Type B pancreatic cell (in vitro differentiated cells): Measurements from ENCODE around the gene WAPL. TPM values are rescaled to one million over a fixed set of nuclear protein-coding genes. Genes with fewer than 3 reads are reported as not detected.

Experiments used
- DNase-seq: peaks from one replicate; pipeline ENCODE4 v3.0.0; 2021; ENCODE audit warnings: mixed read lengths; ENCODE audit not compliant: unreplicated experiment; ENCODE audit errors: extremely low spot score
- H3K27ac Mint-ChIP-seq: 2 replicates; pipeline ENCODE4 v1.8.0; 2021; ENCODE audit warnings: mild to moderate bottlenecking, mixed read lengths
- H3K27me3 Mint-ChIP-seq: 2 replicates; pipeline ENCODE4 v1.8.0; 2021; ENCODE audit warnings: mixed read lengths
- H3K36me3 Mint-ChIP-seq: 2 replicates; pipeline ENCODE4 v1.8.0; 2021; ENCODE audit warnings: mixed read lengths
- H3K4me1 Mint-ChIP-seq: one replicate; pipeline ENCODE4 v1.8.0; 2021; ENCODE audit warnings: mixed read lengths; ENCODE audit not compliant: unreplicated experiment
- H3K4me3 Mint-ChIP-seq: 2 replicates; pipeline ENCODE4 v1.8.0; 2021; ENCODE audit warnings: mild to moderate bottlenecking, mixed read lengths
- H3K9me3 Mint-ChIP-seq: 2 replicates; pipeline ENCODE4 v1.8.0; 2021; ENCODE audit warnings: mixed read lengths
- CTCF ChIP-seq: fragments of 200-600 bp; sonication (generic); conservative IDR thresholded peaks from 2 replicates; pipeline ENCODE4 v1.5.0; 2021; ENCODE audit warnings: antibody characterized with exemption, mild to moderate bottlenecking
- total RNA-seq: library from RNA; stranded (reverse); gene quantifications from 2 replicates; pipeline ENCODE4 v1.2.1, GENCODE V29; 2021; ENCODE audit warnings: low replicate concordance

The WAPL gene
- total RNA-seq, 1 donor from 2014 or later = 42.4 TPM

GRCh38 chr10:86506499-86506898 is 15.1 kb downstream of the WAPL start:
- H3K9me3 Mint-ChIP-seq = no peaks in the 10 kb centered on the region
- DNase-seq = no peak
- H3K27me3 Mint-ChIP-seq = no peaks in the 10 kb centered on the region
- H3K36me3 Mint-ChIP-seq = no peaks in the 10 kb centered on the region
- TF ChIP-seq CTCF = no peak
- H3K4me3 Mint-ChIP-seq = no peak overlapping the region
- H3K4me1 Mint-ChIP-seq = peaks cover 3% of the 10 kb centered on the region
- H3K27ac Mint-ChIP-seq = no peak overlapping the region

- Mint-ChIP-seq H3K4me3 (no peak overlapping the region), H3K27ac (no peak overlapping the region), H3K4me1 (peaks cover 3% of the 10 kb centered on the region), H3K36me3 (peaks cover 3% of the 10 kb centered on the region), H3K27me3 (no peaks in the 10 kb centered on the region), H3K9me3 (no peaks in the 10 kb centered on the region)
- DNase-seq = no peak
- no peak for TF ChIP-seq CTCF
These were observed 15.5 kb downstream of the WAPL start for GRCh38 chr10:86506062-86506461.

GRCh38 chr10:86504510-86504909 is 17.1 kb downstream of the WAPL start:
- Mint-ChIP-seq H3K27me3 (no peaks in the 10 kb centered on the region), H3K4me1 (peaks cover 3% of the 10 kb centered on the region), H3K9me3 (no peaks in the 10 kb centered on the region), H3K4me3 (no peak overlapping the region), H3K27ac (no peak overlapping the region), H3K36me3 (peaks cover 12% of the 10 kb centered on the region)
- no peak for TF ChIP-seq CTCF
- DNase-seq = no peak

GRCh38 chr10:86500846-86501245 is 20.7 kb downstream of the WAPL start:
- no peak for TF ChIP-seq CTCF
- Mint-ChIP-seq H3K4me1 (peaks cover 3% of the 10 kb centered on the region), H3K27me3 (no peaks in the 10 kb centered on the region), H3K4me3 (no peak overlapping the region), H3K36me3 (peaks cover 24% of the 10 kb centered on the region), H3K9me3 (no peaks in the 10 kb centered on the region), H3K27ac (no peak overlapping the region)
- DNase-seq = no peak

- DNase-seq = no peak
- no peaks in the 10 kb centered on the region for H3K27me3 Mint-ChIP-seq
These were observed 23.0 kb downstream of the WAPL start for GRCh38 chr10:86498598-86498997.

More at GRCh38 chr10:86498598-86498997, 23.0 kb downstream of the WAPL start:
- Mint-ChIP-seq H3K36me3 (peaks cover 41% of the 10 kb centered on the region), H3K4me1 (peaks cover 3% of the 10 kb centered on the region), H3K4me3 (no peak overlapping the region), H3K9me3 (no peaks in the 10 kb centered on the region), H3K27ac (peak overlapping the region; percentile 1)
- TF ChIP-seq CTCF = no peak
